CD4-positive, alpha-beta memory T cell (primary cell): Measurements from ENCODE around the gene NFRKB. TPM values are rescaled to one million over a fixed set of nuclear protein-coding genes. Genes with fewer than 3 reads are reported as not detected.
A peak's percentile ranks its signal among the peaks of the same experiment; 100 is the strongest.

Experiments used
- CTCF ChIA-PET: fragments of 350-600 bp; sonication (Branson Sonifier 250); formaldehyde crosslinking; loops from one replicate; lab custom pipeline; 2021; ENCODE audit warnings: inconsistent platforms; ENCODE audit not compliant: partially characterized antibody; lab: Charles Lee
- POLR2A ChIA-PET: fragments of 350-600 bp; sonication (Branson Sonifier 250); formaldehyde crosslinking; loops from one replicate; lab custom pipeline; 2021; ENCODE audit not compliant: partially characterized antibody; lab: Charles Lee
- DNase-seq, 5 donors: peaks; one replicate each; pipeline versions ENCODE4 v3.0.0 to v3.0.0-alpha.2; 2020 to 2022; ENCODE audit warnings: mixed read lengths in 1 of 5
- H3K27ac ChIP-seq: one replicate; pipeline ENCODE4 v1.7.0; 2013; ENCODE audit warnings: low read depth, low read length
- H3K27me3 ChIP-seq: 2 replicates; pipeline ENCODE4 v1.7.0; 2013; ENCODE audit warnings: mild to moderate bottlenecking, low read length, moderate library complexity; ENCODE audit not compliant: insufficient read depth
- H3K36me3 ChIP-seq: 2 replicates; pipeline ENCODE4 v1.7.0; 2013; ENCODE audit warnings: mild to moderate bottlenecking, low read length, moderate library complexity; ENCODE audit not compliant: insufficient read depth
- H3K4me1 ChIP-seq: 2 replicates; pipeline ENCODE4 v1.7.0; 2013; ENCODE audit warnings: mild to moderate bottlenecking, low read length, moderate library complexity; ENCODE audit not compliant: insufficient read depth
- H3K4me3 ChIP-seq, 2 donors: one replicate each; pipeline ENCODE4 v1.7.0; 2013; ENCODE audit warnings: low read length in 2 of 2, mild to moderate bottlenecking in 1 of 2
- H3K9me3 ChIP-seq, 2 donors: one replicate each; pipeline ENCODE4 v1.7.0; 2013; ENCODE audit warnings: low read length in 2 of 2, control low read depth in 1 of 2; ENCODE audit not compliant: control insufficient read depth in 1 of 2
- H3K27ac Mint-ChIP-seq, 7 donors: one replicate each; pipeline ENCODE4 v1.8.0; 2020 to 2021; ENCODE audit warnings: mixed read lengths in 7 of 7, mild to moderate bottlenecking in 6 of 7, inconsistent platforms in 3 of 7, moderate library complexity in 3 of 7
- H3K27me3 Mint-ChIP-seq, 2 donors: one replicate each; pipeline ENCODE4 v1.8.0; 2020 to 2021; ENCODE audit warnings: mixed read lengths in 2 of 2
- H3K36me3 Mint-ChIP-seq, 2 donors: one replicate each; pipeline ENCODE4 v1.8.0; 2020 to 2021; ENCODE audit warnings: mixed read lengths in 2 of 2, inconsistent platforms in 1 of 2, mild to moderate bottlenecking in 1 of 2
- H3K4me1 Mint-ChIP-seq, 4 donors: one replicate each; pipeline ENCODE4 v1.8.0; 2020 to 2021; ENCODE audit warnings: mixed read lengths in 4 of 4, mild to moderate bottlenecking in 1 of 4
- H3K4me3 Mint-ChIP-seq, 8 donors: one replicate each; pipeline ENCODE4 v1.8.0; 2020 to 2021; ENCODE audit warnings: mixed read lengths in 8 of 8, mild to moderate bottlenecking in 7 of 8, moderate library complexity in 6 of 8, inconsistent platforms in 3 of 8
- H3K9me3 Mint-ChIP-seq, 8 donors: one replicate each; pipeline ENCODE4 v1.8.0; 2020 to 2021; ENCODE audit warnings: mixed read lengths in 8 of 8, mild to moderate bottlenecking in 5 of 8, inconsistent platforms in 3 of 8, moderate library complexity in 1 of 8
- intact Hi-C: fragments of 100-400 bp; cut with micrococcal nuclease; formaldehyde crosslinking; loops from one replicate; pipeline ENCODE4 v1.15.1; 2023
- polyA plus RNA-seq, 2 donors: library from polyadenylated mRNA; unstranded; fragments of 300-500 nt; fragmentation: Illumina TruSeq; gene quantifications; one replicate each; pipeline ENCODE4 v1.2.3, GENCODE V29; 2021
- total RNA-seq, 2 experiments: library from RNA; stranded (reverse); gene quantifications; one replicate each; pipeline ENCODE4 v1.2.3, GENCODE V29; 2021

Gene NFRKB
- total and polyA plus RNA-seq, 4 experiments from 2014 or later = 18.1 to 94.9 (median 63.2) TPM

- H3K9me3 Mint-ChIP-seq = no peaks in the 10 kb centered on the region
- Histone ChIP-seq H3K36me3 (peaks cover 10% of the 10 kb centered on the region), H3K9me3 (no peaks in the 10 kb centered on the region), H3K4me1 (no peaks in the 10 kb centered on the region), H3K27me3 (no peaks in the 10 kb centered on the region), H3K4me3 (no peak overlapping the region), H3K27ac (no peak overlapping the region)
- intact Hi-C loops = no loop called here
- H3K4me1 Mint-ChIP-seq = peaks cover 0 to 4% (median 0%) of the 10 kb centered on the region in 4 donors
- H3K36me3 Mint-ChIP-seq = peaks cover 36 to 50% of the 10 kb centered on the region in 2 donors
- no peak overlapping the region for H3K4me3 Mint-ChIP-seq
- H3K27me3 Mint-ChIP-seq = no peaks in the 10 kb centered on the region
- ChIA-PET CTCF (interaction anchor here (1.6 to 8.8 kb wide), 2 partner anchors 7 to 201 kb away, joined by 5 to 120 read pairs; no protein-coding TSS in a partner anchor), POLR2A (no interaction called here)
- H3K27ac Mint-ChIP-seq = peak overlapping the region in 2 of 7 donors; percentile 6 to 51
- DNase-seq = no peak
Measured at GRCh38 chr11:129928923-129929692, 33.7 kb upstream of the NFRKB start.

GRCh38 chr11:129922674-129923073 lies 27.3 kb upstream of the NFRKB start:
- no peak for DNase-seq
- Mint-ChIP-seq H3K27me3 (no peaks in the 10 kb centered on the region), H3K36me3 (peaks cover 20 to 25% of the 10 kb centered on the region in 2 donors), H3K27ac (peak overlapping the region in 2 of 7 donors; percentile 1 to 2), H3K9me3 (no peaks in the 10 kb centered on the region), H3K4me3 (no peak overlapping the region), H3K4me1 (peaks cover 3 to 5% (median 4%) of the 10 kb centered on the region in 4 donors)
- H3K36me3 ChIP-seq = peaks cover 7% of the 10 kb centered on the region
- CTCF ChIA-PET = interaction anchor here (0.7 to 6.1 kb wide), 14 partner anchors 7 to 214 kb away, joined by 3 to 137 read pairs (median 4); no protein-coding TSS in a partner anchor
- peaks cover 10% of the 10 kb centered on the region for H3K4me1 ChIP-seq
- intact Hi-C loops = loop anchor here (1.0 to 2.0 kb wide), 4 partner anchors 80 to 210 kb away; partner anchors contain the start of genes APLP2 and PRDM10
- POLR2A ChIA-PET = interaction anchor here (0.7 to 1.6 kb wide), 3 partner anchors 61 to 209 kb away, joined by 3 to 7 read pairs (median 4); no protein-coding TSS in a partner anchor
- no peak overlapping the region for H3K4me3 ChIP-seq
- no peak overlapping the region for H3K27ac ChIP-seq
- H3K9me3 ChIP-seq = no peaks in the 10 kb centered on the region
- H3K27me3 ChIP-seq = no peaks in the 10 kb centered on the region

DNA sequence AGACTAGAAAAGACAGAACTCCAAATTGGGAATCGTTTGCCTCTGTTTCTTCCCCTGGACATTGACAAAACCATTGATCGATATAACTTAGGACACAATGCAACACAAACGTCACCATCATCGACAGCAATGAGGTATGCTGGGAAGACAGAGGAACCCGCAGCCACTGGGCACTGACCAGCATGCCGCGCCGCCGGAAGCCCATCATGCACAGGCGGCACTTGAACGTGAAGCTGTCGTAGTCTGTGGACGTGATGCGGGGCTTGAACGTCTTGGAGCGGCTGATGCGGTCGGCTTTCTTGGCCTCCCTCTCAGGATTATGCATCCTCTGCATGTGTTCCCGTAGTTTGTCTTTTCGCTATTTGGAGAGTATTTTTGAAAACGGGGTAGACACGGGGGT lies 23.0 kb upstream of the NFRKB start:
- Mint-ChIP-seq H3K9me3 (no peaks in the 10 kb centered on the region), H3K36me3 (peaks cover 34 to 43% of the 10 kb centered on the region in 2 donors), H3K4me1 (peaks cover 2% of the 10 kb centered on the region in 4 donors), H3K27ac (no peak overlapping the region), H3K4me3 (no peak overlapping the region), H3K27me3 (no peaks in the 10 kb centered on the region)
- no peaks in the 10 kb centered on the region for H3K9me3 ChIP-seq
- intact Hi-C loops = no loop called here
- H3K27me3 ChIP-seq = no peaks in the 10 kb centered on the region
- ChIA-PET CTCF (interaction anchor here (0.9 to 6.1 kb wide), 2 partner anchors 8 to 214 kb away, joined by 3 to 137 read pairs; no protein-coding TSS in a partner anchor), POLR2A (no interaction called here)
- peaks cover 21% of the 10 kb centered on the region for H3K36me3 ChIP-seq
- no peak for DNase-seq
- H3K4me1 ChIP-seq = peaks cover 4% of the 10 kb centered on the region
- H3K27ac ChIP-seq = no peak overlapping the region
- H3K4me3 ChIP-seq = no peak overlapping the region

DNA sequence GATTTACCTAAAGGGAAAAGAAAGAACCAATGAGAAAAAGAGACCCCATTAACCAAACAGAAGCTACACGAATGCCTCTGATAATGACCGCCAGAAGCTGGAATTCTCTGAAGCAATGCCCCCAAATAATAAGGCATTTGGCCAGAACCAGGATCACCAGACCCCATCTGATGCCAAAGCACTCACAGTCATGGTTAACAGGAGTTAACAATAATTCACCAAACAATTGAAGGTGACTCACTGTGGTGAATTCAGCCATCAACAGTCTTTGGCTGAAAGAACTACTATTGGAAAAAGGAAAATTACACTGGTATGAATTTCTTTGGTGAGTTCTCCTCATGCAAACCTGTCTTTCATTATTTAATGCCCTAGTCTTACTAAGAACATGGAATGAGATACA lies 21.9 kb upstream of the NFRKB start:
- H3K36me3 ChIP-seq = peaks cover 21% of the 10 kb centered on the region
- H3K4me3 ChIP-seq = no peak overlapping the region
- Mint-ChIP-seq H3K36me3 (peaks cover 37 to 45% of the 10 kb centered on the region in 2 donors), H3K4me1 (no peaks in the 10 kb centered on the region), H3K27ac (peak overlapping the region in 1 of 7 donors; percentile 51), H3K27me3 (no peaks in the 10 kb centered on the region), H3K4me3 (no peak overlapping the region), H3K9me3 (no peaks in the 10 kb centered on the region)
- H3K27ac ChIP-seq = no peak overlapping the region
- H3K9me3 ChIP-seq = no peaks in the 10 kb centered on the region
- no peak for DNase-seq
- H3K4me1 ChIP-seq = no peaks in the 10 kb centered on the region
- ChIA-PET POLR2A (no interaction called here), CTCF (interaction anchor here (1.2 to 2.5 kb wide), 2 partner anchors 9 to 215 kb away, joined by 5 to 13 read pairs; no protein-coding TSS in a partner anchor)
- no peaks in the 10 kb centered on the region for H3K27me3 ChIP-seq
- intact Hi-C loops = no loop called here

GRCh38 chr11:129911298-129911697 lies 15.9 kb upstream of the NFRKB start:
- no peaks in the 10 kb centered on the region for H3K27me3 Mint-ChIP-seq
- intact Hi-C loops = no loop called here
- Histone ChIP-seq H3K4me1 (no peaks in the 10 kb centered on the region), H3K36me3 (peaks cover 25% of the 10 kb centered on the region), H3K27ac (no peak overlapping the region), H3K9me3 (no peaks in the 10 kb centered on the region), H3K4me3 (no peak overlapping the region), H3K27me3 (no peaks in the 10 kb centered on the region)
- peaks cover 38 to 59% of the 10 kb centered on the region in 2 donors for H3K36me3 Mint-ChIP-seq
- H3K4me1 Mint-ChIP-seq = peaks cover 0 to 5% (median 2%) of the 10 kb centered on the region in 4 donors
- peak overlapping the region in 4 of 7 donors; percentile 10 to 43 (median 23) for H3K27ac Mint-ChIP-seq
- H3K9me3 Mint-ChIP-seq = no peaks in the 10 kb centered on the region
- DNase-seq = no peak
- ChIA-PET CTCF (interaction anchor here (0.9 to 2.1 kb wide), 3 partner anchors 13 to 220 kb away, joined by 3 to 9 read pairs (median 7); no protein-coding TSS in a partner anchor), POLR2A (interaction anchor here (0.8 to 1.1 kb wide), 2 partner anchors 28 to 126 kb away, joined by 3 read pairs; no protein-coding TSS in a partner anchor)
- H3K4me3 Mint-ChIP-seq = no peak overlapping the region

GRCh38 chr11:129910360-129910759 lies 15.0 kb upstream of the NFRKB start:
- DNase-seq = no peak
- peaks cover 23% of the 10 kb centered on the region for H3K36me3 ChIP-seq
- Mint-ChIP-seq H3K4me1 (peaks cover 0 to 5% (median 2%) of the 10 kb centered on the region in 4 donors), H3K9me3 (no peaks in the 10 kb centered on the region), H3K27ac (no peak overlapping the region), H3K4me3 (no peak overlapping the region), H3K27me3 (no peaks in the 10 kb centered on the region), H3K36me3 (peaks cover 41 to 55% of the 10 kb centered on the region in 2 donors)
- POLR2A ChIA-PET = no interaction called here
- H3K4me3 ChIP-seq = no peak overlapping the region
- CTCF ChIA-PET = interaction anchor here (1.0 to 2.1 kb wide), 5 partner anchors 9 to 221 kb away, joined by 3 to 9 read pairs (median 3); no protein-coding TSS in a partner anchor
- no peak overlapping the region for H3K27ac ChIP-seq
- intact Hi-C loops = no loop called here
- no peaks in the 10 kb centered on the region for H3K4me1 ChIP-seq
- no peaks in the 10 kb centered on the region for H3K27me3 ChIP-seq
- no peaks in the 10 kb centered on the region for H3K9me3 ChIP-seq

DNA sequence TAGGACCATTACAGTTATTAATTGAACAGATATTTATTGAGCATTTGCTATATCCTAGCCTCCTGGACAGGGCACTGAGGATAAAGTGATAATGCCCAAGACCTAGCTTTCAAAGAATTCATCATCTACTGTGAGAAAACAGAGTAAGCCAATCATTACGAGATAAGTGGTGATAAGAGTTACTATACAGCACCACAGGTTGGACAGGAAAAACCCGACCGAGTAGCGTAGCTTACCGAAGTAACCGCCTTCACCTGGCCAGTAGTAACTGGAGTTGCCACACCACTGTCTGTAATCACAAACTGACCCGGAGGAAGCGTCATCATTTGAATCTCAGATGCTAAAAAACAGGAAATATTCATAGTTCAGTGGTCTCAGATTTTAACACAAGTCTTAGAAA lies 10.0 kb upstream of the NFRKB start:
- no peaks in the 10 kb centered on the region for H3K9me3 ChIP-seq
- H3K27me3 Mint-ChIP-seq = no peaks in the 10 kb centered on the region
- CTCF ChIA-PET = interaction anchor here (0.7 kb wide), 1 partner anchor 222 kb away, joined by 3 read pairs; no protein-coding TSS in a partner anchor
- no peak overlapping the region for H3K27ac ChIP-seq
- POLR2A ChIA-PET = interaction anchor here (0.5 kb wide), 1 partner anchor 25 kb away, joined by 3 read pairs; no protein-coding TSS in a partner anchor
- no peak overlapping the region for H3K4me3 Mint-ChIP-seq
- H3K27me3 ChIP-seq = no peaks in the 10 kb centered on the region
- intact Hi-C loops = no loop called here
- no peaks in the 10 kb centered on the region for H3K9me3 Mint-ChIP-seq
- no peak for DNase-seq
- no peaks in the 10 kb centered on the region for H3K4me1 ChIP-seq
- peaks cover 36 to 50% of the 10 kb centered on the region in 2 donors for H3K36me3 Mint-ChIP-seq
- no peak overlapping the region for H3K4me3 ChIP-seq
- H3K36me3 ChIP-seq = peaks cover 15% of the 10 kb centered on the region
- H3K27ac Mint-ChIP-seq = peak overlapping the region in 1 of 7 donors; percentile 8
- no peaks in the 10 kb centered on the region for H3K4me1 Mint-ChIP-seq
